NCI-H345 (cell line): ENCODE data around the gene TMEM203.
"Not testable (repeated sequence)": the region's sequence is repeated elsewhere in the genome, so short reads cannot be mapped to it uniquely, and the experiment has no call there.

Source experiments
- DNase-seq: peaks from one replicate; lab custom pipeline; 2025; lab: John Stamatoyannopoulos, UW

Gene TMEM203

GRCh38 chr9:137241490-137242268 lies 36.2 kb upstream of the TMEM203 start:
- DNase-seq = peak; percentile 41

GRCh38 chr9:137240841-137241489 lies 35.5 kb upstream of the TMEM203 start, which contains the start of gene TUBB4B:
TUBB4B (plus strand) TSS chr9:137241287; CDS start chr9:137241361, 74 bp downstream.
- DNase-seq = peak; percentile 100

GRCh38 chr9:137240318-137240840 lies 34.9 kb upstream of the TMEM203 start:
- peak; percentile 73 for DNase-seq

- DNase-seq = not testable (repeated sequence)
Observed at GRCh38 chr9:137239541-137240200, 34.2 kb upstream of the TMEM203 start.

GRCh38 chr9:137237759-137238726 lies 32.6 kb upstream of the TMEM203 start:
- DNase-seq = peak; percentile 86

- peak; percentile 59 for DNase-seq
Observed at GRCh38 chr9:137236936-137237421, 31.5 kb upstream of the TMEM203 start.

- DNase-seq = peak; percentile 91
Observed at GRCh38 chr9:137236238-137236935, 30.9 kb upstream of the TMEM203 start.

GRCh38 chr9:137235424-137236237 lies 30.2 kb upstream of the TMEM203 start:
- no peak for DNase-seq

- no peak for DNase-seq
Observed at GRCh38 chr9:137234758-137235423, 29.4 kb upstream of the TMEM203 start.

- DNase-seq = no peak
Observed at GRCh38 chr9:137234055-137234697, 28.7 kb upstream of the TMEM203 start.

GRCh38 chr9:137233143-137233980 lies 27.9 kb upstream of the TMEM203 start:
- peak; percentile 58 for DNase-seq

GRCh38 chr9:137232510-137232909 lies 27.1 kb upstream of the TMEM203 start:
- DNase-seq = no peak

- no peak for DNase-seq
Observed at GRCh38 chr9:137232101-137232500, 26.7 kb upstream of the TMEM203 start.

GRCh38 chr9:137231372-137232039 lies 26.1 kb upstream of the TMEM203 start:
- no peak for DNase-seq

- DNase-seq = no peak
Observed at GRCh38 chr9:137230705-137231371, 25.4 kb upstream of the TMEM203 start, which contains the start of gene SLC34A3. SLC34A3 (plus strand) TSS chr9:137230901; CDS start chr9:137231703, 802 bp downstream.
